ENCODE measurements around the gene CDPF1.
"Not testable (repeated sequence)": the region's sequence is repeated elsewhere in the genome, so short reads cannot be mapped to it uniquely, and the experiment has no call there.

CDPF1 gene

GRCh38 chr22:46281866-46282678, 32.0 kb upstream of the CDPF1 start:
- no peak for FAIRE-seq

GRCh38 chr22:46280999-46281623, 31.0 kb upstream of the CDPF1 start:
- FAIRE-seq = no peak

GRCh38 chr22:46280063-46280817, 30.1 kb upstream of the CDPF1 start:
- no peak for FAIRE-seq

GRCh38 chr22:46278656-46279645, 28.9 kb upstream of the CDPF1 start:
- FAIRE-seq = no peak

DNA sequence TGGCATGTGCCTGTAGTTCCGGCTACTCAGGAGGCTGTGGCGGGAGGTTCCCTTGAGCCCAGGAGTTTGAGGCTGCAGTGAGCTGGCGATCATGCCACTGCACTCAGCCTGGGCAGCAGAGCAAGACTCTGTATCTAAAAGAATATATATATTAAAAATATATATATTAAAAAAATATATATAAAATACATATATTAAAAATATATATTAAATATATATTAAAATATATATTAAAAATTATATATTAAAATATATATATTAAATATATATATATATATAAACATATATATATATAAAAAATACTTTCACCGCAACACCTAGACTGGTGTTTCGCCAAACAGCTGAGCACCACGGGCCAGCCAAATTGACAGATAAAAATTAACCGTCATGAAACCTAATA, 26.5 kb upstream of the CDPF1 start:
- no peak for FAIRE-seq

- FAIRE-seq = no peak
Measured at GRCh38 chr22:46275455-46276122, 25.5 kb upstream of the CDPF1 start.

- no peak for FAIRE-seq
Measured at GRCh38 chr22:46274381-46274780, 24.3 kb upstream of the CDPF1 start.

- no peak for FAIRE-seq
Measured at GRCh38 chr22:46273432-46274148, 23.5 kb upstream of the CDPF1 start.

GRCh38 chr22:46272762-46273431, 22.8 kb upstream of the CDPF1 start:
- FAIRE-seq = no peak

DNA sequence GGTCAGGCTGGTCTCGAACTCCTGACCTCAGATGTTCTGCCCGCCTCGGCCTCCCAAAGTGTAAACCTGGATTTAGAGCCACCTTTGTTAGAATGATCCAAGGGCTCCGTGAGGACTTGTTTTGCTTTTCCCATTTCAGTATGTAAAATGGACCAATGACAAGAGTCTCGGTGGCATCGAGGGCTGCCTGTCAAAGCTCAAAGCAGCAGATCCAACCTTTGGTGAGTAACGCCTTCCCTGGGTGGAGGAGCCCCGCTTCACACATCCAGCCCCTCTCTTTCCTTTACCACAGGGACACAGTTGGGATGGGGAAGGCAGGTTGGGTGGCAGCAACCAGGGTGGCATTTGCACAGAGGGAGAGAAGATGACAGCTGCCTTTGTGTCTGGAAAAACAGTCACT, 22.1 kb upstream of the CDPF1 start:
- FAIRE-seq = no peak

GRCh38 chr22:46269564-46269963, 19.5 kb upstream of the CDPF1 start:
- FAIRE-seq = no peak

DNA sequence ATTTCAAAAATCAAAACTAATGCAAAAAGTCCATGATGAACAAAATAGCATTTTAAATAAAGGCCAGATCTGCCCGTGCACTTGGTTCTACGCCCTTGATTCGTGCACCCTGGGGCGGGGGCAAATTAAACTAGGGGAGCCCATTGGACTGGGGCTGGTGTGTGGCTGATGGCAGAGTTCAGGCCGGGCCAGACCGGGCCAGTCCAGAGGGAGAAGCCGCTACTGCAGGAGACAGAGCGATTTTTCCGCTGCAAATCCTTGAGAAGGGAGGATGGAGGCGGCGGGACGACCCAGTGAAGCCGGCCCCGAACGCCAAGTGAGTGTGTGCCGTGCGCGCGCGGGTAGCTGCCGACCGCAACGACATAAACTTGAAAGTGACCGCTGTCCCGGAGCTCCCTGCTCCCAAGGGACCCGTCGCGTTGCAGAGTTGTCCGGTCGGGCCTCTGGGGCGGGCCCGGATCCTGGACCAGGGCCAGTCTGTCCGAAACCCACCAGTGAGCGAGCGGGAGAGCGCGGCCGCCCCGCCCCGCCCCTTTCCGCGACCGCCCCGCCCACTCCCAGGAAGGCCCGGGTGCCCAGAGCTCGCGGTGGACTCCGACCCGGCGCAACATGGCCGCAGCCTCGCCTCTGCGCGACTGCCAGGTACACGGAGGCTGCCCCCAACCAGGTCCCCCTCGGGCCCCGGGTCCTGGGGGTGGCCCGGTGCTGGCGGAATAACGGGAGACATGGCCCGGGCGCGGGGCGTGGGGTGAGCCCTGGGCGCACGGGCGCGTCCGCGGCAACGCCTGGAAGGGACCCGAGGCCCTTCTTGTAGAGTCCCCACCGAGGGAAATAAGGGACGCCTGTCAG, 17.6 kb upstream of the CDPF1 start, which contains the start of gene TTC38:
Gene TTC38, plus strand, starts transcription at position 578 of the 849 bp plus-strand sequence. Its CDS starts 32 bp downstream, at position 610.
- no peak for FAIRE-seq

- not testable (repeated sequence) for FAIRE-seq
Measured at GRCh38 chr22:46265627-46266026, 15.5 kb upstream of the CDPF1 start.

GRCh38 chr22:46264520-46264919, 14.4 kb upstream of the CDPF1 start:
- not testable (repeated sequence) for FAIRE-seq

- no peak for FAIRE-seq
Measured at GRCh38 chr22:46263216-46263590, 13.1 kb upstream of the CDPF1 start, which contains the start of gene PKDREJ. TSS of gene PKDREJ (minus strand) at chr22:46263343. CDS start at chr22:46263322, 21 bp downstream.

- FAIRE-seq = no peak
Measured at GRCh38 chr22:46262449-46263215, 12.5 kb upstream of the CDPF1 start.

GRCh38 chr22:46260038-46260437, 9.9 kb upstream of the CDPF1 start:
- FAIRE-seq = no peak

DNA sequence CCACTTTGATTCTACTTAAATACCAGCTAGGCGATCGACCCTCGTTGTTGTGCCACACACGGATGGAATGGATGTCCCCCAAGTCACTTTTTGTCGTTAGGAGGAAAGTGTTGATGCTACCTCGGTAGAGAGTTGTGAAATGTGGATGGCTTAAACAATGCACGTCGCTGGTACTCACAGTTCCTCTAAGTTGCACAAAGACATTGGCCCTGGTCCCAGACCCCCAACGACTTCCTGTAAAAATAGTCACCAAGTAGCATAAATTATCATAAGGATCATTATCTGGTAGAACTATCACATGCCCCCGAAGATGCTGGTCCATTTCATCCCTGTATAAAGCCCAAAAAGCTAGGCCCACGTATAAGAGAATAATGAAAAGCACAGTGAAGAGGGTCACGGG, 9.3 kb upstream of the CDPF1 start:
- FAIRE-seq = no peak
